HG03469 (cell line): ENCODE results near the gene TAF4.

Experiments used
- ATAC-seq: cut with Tn5 transposase; IDR thresholded peaks from one replicate; pipeline ENCODE4 v1.9.1; 2021; ENCODE audit warnings: mild to moderate bottlenecking, moderate library complexity, moderate number of reproducible peaks; ENCODE audit not compliant: unreplicated experiment

Gene TAF4

DNA sequence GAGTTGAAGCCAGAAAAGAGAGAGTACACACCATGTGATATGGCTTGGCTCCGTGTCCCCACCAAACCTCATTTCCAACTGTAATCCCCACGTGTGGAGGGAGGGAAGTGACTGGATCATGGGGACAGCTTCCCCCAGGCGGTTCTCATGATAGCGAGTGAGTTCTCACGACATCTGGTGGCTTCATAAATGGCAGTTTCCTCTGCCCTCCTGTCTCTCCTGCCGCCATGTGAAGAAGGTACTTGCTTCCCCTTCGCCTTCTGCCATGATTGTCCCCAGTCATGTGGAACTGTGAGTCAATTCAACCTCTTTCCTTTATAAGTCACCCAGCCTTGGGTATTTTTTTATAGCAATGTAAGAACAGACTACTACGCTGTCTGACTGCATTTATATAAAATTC is 40.3 kb downstream of the TAF4 start:
- ATAC-seq = no peak

DNA sequence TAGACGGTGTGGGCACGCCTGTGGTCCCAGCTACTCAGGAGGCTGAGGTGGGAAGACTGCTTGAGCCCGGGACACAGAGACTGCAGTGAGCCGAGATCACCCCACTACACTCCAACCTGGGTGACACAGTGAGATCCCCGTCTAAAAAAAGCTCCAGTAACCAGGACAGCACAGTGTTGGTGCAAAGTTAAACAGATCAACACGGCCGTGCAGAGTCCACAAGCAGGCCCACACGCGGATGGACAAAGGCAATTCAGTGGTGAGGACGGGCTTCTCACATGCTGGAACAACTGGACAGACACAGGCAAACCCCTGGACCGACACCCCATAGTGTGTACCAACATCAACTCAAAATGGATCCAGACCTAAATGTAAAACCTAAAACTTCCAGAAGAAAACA is 41.7 kb downstream of the TAF4 start:
- no peak for ATAC-seq

DNA sequence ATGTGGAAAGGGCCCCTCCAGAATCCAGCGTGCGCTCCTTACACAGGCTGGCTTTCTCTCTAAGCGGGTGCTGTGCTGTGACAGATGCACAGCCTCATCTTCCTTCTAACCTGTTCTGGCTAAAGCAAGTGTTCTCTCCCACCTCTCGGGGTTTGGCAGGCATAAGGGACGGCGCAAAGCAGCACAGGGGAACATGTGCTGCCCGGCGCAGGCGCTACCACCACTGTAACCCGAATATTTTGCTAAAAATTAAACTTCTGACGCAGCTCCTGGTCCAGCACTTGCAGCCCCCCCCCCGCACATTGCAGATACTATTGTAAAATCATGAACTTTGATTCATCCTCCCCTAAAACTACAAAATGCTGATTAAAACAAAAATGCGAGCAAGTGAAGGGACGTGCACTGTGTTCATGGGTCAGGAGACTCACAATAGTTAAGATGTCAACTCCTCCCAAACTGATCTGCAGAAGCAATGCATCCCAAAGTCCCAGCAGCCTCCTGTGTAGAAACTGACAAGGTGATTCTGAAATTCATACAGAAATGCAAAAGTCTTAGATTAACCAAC is 43.0 kb downstream of the TAF4 start:
- no peak for ATAC-seq

DNA sequence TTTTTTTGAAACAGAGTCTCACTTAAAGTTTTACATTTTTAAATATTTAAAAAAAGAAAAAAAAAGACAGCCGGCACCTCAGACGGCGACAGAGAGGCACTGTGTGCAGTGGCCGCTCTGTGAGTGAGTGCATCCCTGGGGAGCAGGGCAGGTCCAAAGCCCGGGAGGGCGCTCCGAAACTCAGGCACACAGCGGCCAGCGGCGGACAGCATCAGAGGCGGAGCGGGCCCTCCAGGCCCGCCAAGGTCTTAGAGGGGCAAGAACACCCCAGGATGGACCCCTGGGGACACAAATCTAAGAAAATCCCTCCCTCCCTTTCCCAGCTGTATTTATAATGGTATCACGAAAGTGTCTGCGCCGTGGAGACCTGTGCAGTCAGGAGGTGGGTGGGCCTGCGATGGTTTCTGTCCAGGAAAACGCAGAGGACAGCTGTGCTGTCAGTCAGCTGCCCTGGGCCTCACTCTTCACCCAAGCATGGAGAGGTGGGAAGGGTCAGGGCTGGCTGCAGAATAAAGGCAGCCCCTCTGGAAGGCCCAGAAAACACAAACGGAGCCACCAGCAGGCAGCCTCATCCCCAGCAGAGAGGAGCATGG is 43.8 kb downstream of the TAF4 start:
- no peak for ATAC-seq

DNA sequence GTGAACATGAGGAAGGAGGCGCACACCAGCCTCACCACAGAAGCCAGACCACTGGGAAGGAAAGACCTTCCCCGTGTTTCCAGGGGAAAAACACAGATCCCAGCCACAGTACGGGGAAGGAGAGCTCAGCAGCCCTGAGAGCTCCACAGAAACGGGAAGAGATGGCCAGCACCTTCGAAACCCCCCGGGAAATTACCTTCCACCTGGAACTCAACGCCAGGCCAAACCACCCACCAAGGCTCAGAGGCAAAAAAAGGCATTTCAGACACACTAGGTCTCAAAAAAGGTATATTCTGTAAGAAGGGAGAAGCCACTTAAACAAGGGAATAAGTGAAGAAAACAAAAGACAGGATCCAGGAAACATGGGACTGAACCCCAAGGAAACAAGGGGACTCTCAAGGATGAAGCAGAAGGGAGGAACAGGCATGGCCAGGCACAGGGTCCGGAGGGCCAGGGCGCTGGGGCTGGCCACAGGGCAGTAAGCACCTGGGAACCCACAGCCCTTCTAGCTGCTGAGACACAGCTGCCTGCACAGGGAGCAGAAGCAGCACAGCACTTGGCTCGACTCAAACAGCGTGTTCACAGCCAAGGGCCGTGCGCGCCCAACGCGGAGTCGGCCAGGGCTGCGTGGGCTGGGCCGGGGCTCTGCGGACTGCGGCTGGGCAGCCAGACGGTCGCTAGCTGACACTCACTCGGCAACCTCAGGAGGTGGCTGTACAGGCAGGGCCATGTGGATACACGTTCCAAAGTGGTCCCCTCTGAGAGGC is 44.6 kb downstream of the TAF4 start:
- ATAC-seq = no peak

DNA sequence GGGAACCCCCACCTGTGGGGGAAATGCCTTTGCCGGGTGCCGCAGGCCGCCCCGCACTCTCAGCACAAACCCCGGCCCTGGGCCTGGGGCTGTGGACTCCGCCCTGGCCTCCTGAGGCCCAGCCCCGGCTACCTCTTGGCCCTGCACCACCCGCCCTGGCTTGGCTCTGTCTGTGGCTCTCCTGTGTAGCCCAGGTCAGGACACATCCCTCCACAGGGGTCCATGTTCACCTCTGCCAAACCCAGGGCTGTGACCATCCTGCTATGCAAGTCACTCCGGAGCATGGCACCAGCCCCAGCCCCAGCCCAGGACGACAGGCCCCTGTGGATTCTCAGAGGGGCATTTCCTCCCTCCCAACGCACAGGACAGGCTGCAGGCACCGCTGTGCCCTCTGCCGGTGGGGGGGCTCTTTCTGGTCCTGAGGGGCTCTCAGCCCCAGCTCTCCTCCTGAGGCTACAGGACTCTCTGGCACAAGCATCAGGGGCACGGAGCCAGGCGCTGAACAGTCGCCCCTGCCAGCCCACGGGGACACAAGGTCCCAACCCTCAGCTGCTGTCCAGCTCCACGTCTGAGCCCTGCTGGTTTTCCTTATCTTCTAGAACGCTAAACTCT is 45.7 kb downstream of the TAF4 start:
- ATAC-seq = no peak

DNA sequence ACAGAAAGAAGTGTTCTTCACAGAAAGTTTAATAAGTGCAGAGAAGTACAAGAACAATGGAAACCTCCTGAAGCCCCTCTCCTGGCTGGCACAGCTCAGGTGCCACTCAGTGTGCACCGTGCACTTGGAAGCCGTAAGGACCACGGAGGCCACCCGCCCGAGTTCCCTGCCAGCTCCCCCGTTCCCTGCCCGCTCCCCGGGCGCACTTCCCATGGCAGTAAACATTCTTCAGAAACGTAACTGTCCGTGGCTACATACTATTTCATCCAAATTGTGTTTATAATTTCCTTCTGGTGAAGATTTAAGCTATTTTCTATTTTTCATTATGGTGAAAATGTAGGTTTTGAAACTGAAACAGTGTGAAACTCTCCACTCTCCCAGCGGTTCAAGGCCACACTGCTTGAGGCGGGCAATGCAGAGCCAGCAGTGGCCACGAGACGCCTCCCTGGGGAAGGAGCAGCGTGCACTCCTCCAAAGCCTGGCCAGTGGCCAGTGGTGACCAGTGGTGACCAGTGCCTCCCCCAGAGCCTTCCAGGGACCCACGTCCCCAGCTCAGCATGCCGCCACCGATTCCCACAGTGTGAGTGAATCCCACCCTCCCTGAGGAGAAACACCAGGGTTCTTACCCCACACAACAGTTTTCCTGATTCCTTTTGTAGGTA is 46.4 kb downstream of the TAF4 start:
- no peak for ATAC-seq

DNA sequence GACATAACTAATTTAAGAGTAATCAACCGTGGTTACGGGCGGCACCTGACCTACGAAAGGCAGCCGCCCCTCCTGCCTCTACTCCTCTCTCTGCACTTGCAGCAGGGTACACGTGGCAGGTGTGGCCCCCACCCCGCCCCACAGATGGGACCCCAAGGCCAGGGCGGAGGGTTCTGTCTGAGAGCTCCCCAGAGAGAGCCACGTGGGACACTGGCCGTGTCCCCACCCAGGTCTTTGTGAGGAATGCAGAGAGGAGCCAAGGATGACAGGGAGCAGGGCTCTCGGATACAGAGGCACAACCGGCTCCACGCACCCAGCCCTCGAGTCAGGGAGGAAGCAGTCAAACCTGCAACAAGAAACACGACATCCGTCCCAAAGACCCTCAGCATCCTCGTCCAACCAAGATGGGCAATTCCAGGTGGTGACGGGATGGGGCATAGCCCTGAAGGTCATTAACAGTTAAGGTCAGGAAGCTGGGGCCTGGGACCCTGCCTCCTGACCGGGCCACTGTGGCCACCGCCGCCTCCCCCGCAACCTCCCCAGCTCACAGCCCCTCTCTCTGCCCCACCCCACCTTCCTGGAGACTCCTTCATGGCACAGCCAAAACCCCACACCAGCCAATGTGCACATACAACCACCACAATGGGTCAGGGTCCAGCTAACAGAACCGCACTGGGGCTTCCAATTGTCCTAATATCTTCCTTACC is 47.1 kb downstream of the TAF4 start:
- ATAC-seq = no peak

DNA sequence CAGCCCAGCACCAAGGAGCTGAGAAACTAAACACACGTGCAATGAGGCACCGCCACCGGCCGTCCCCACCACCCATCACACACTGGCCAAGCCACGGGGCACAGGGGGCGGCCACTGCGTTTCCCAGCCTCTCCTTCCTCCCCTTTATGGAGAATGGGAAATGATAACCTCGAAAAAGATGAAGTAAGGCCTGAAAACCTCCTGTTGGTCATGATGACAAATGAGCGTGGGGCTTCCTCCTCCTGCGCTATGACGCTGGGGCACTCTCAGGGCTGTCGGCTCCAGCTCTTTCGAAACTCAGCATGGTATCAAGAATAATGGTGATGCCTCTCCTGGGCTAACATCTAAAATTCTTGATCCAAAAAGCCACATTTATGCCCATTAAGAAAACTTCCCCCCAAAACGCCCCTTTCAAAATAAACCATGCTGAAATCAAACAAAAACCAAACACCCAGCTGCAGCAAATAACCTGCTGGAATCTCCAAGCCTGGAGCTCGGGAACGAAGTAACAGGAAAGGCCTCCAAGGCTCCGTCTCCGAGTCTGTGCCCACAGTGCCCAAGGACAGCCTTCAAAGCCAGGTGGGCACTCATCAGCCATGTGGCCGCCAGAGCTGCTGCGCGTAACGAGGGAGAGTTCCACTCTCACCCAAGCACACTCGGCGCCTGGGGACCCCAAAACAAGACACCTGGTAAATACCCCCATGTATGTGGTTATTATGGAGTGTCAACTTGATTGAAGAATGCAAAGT is 50.0 kb downstream of the TAF4 start:
- no peak for ATAC-seq

DNA sequence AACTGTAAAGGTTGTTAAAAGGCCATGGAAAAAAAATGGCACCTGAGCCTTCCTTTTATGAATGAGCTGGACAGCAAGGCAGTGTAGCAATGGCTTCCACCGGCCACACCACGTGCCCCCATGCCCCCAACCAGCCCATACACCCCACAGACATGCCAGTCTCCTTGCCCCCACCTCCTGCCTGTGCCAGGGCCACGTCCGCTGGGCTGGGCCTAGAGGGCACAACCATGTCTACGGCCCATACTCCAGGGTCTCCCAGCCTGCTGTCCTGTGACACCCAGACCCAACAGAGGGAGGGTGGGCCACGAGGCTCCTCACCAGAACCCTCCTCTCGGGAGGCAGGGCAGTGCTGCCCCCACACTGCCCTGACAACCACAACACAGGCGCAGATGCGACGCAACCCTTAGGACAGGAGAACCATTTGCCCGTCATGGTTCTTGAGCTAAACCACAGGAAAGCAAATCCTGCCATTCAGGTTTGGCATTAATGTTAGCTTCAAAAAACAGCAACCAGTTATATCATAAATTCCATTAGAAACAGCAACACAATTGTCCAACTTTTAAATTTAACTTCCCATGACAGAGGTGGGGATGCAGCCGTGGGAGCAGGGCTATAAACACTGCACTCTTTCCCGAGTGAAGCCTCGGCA is 50.7 kb downstream of the TAF4 start:
- no peak for ATAC-seq

DNA sequence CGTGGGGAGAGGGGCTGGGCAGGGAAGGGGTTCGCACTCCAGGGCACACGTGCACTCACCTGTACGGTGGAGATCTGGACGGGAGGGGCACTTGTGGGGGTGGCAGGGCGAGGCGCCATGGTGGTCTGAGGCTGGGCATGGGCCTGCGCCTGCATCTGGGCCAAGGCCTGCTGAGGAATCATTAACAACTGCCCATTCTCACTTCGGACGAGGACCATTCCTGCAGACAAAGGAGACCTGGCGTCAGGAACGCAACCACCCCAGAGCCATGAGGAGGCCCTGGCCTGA is 51.2 kb downstream of the TAF4 start:
- no peak for ATAC-seq

DNA sequence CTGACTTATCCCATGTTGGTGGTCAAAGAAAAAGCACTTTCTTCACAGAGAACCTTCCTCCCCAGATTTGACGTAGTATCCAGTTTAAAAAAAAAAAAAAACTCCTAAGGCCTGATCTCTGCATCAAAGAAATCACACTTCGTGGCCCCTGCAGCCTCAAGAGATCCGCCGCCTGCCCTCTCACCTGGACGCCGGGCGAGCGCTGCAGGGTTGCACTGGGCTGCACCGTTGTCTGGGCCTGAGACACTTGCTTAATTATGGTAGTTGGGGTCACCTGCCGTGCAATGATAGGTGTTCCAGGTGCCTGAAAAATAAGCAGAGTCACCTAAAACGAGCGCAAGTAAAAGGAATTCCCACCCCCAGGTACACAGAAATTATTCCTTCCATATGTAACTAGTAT is 53.0 kb downstream of the TAF4 start:
- no peak for ATAC-seq

DNA sequence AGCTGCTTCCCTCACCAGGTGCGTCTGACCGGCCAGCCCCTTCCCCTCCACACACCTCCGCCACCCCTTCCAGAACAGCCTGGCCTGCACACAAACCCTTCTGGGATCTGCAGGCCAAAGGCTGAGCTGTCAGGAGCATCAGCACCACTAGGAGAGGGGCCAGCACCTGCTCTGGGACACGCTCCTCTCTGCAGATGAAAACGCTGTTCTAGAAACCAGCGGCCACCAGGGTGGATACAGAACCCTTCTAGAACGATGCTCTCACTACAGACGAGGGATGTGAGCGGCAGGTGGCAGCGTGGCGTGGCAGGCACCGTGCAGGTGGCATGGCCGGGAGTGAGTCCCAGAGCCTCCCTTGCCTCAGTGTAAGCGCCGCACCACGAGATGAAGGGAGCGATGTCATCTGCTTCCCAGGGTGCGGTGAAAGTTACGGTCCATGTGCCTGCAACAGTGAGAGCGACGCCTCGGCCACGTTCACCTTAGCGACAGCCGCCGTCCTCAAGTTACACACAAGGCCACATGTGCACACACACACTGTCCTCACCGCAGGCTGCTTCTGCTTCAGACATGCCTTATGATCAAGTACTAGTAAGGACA is 53.6 kb downstream of the TAF4 start:
- no peak for ATAC-seq

DNA sequence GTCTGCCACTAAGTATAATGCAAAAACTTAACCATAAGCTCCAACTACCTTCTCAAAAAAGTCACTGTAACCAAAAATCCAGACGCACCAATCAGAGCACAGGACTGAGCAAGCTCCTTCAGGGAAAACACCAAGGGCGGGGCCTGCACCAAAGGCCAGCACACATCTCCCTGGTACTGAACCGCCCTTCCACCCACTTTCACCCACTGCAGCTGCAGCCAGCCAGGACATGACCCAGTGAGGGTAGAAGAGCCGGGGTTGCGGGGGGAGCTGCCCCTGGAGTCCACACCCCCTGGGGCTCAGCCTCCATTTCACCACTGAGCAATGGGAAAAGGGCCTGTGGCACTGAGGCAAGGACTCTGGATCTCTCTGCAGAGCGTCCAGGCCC is 54.3 kb downstream of the TAF4 start:
- no peak for ATAC-seq

DNA sequence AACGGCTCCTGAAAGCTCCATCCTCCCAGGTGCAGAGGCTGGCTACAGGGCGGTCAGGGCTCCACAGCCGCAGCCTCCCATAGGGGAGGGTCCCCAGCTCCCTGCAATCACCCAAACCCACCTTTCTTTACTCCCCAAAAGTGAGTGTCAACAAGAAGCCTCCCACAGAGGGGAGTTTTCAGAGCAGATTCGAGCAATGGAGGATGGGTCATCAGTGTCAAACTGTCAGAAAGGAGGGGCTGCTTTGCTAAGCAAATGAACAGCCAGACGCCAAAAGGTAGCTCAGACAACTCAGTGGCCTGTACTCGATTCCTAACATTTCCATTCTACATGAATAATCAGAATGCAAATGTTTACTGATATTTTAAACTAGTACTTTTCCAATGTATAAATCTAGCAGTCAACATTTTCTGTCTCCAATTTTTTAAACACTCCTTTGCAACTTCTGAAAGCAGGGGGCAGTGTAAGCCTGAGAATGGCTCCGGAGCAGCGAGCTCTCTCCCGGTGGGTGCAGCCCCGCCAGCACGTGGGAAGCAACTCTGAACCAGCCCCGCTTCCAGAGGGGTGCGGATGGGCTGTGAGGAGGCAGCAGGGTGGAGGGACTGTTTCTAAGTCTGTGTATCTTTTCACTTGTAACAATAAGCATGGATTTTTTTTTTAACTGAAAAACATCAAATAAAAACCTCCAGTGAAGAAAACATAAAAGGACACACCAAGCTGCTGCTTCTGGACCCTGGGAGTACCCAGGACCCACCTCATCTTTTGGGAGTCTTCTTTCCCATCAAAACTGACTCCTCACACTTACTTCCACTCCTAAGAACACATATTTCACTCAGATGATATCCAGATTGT is 54.9 kb downstream of the TAF4 start:
- no peak for ATAC-seq

DNA sequence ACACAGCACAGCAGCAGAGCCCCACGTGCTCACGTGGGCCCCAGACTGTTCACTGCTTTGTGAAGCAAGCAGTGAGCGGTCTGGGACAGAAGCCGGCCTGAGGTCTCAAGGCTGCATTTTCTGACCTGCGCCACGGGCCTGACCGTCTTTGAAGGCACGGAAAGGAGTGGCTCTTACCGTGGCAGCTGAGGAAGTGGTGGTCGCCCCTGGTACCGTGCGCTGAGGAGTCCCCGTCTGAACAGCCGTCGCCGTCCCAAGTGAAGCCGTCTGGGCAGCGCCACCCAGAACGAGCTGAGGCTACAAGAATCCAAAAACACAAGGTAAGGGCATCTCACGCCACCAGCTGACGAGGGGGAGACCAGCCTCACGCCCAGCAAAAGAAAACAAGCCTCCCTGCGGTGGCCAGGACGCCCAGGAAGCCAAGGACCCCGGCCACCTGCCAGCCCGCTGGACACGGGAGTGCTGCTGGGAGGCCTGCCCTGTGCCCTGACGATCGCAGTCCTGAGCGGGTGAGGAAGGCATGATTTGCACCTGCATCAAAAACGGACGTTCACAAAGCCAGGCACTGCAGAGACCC is 55.7 kb downstream of the TAF4 start:
- no peak for ATAC-seq

DNA sequence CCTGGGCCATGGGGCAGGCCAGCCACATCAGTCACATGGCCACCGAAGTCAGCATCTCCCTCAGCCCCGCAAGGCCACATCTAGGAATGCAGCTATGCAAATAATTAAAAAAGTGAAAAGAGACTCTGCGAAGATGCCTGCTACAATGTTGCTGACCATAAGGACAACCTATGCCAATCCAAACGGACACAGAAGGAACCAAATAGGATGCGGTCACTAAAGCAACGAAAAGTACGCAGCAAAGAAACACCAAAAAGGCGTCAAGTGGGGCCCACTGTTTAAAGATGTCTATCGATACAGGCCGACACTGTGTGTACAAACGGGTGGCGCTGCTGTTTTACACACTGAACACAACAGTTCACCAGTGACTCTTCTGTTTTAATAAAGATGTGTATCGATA is 56.4 kb downstream of the TAF4 start:
- ATAC-seq = no peak

DNA sequence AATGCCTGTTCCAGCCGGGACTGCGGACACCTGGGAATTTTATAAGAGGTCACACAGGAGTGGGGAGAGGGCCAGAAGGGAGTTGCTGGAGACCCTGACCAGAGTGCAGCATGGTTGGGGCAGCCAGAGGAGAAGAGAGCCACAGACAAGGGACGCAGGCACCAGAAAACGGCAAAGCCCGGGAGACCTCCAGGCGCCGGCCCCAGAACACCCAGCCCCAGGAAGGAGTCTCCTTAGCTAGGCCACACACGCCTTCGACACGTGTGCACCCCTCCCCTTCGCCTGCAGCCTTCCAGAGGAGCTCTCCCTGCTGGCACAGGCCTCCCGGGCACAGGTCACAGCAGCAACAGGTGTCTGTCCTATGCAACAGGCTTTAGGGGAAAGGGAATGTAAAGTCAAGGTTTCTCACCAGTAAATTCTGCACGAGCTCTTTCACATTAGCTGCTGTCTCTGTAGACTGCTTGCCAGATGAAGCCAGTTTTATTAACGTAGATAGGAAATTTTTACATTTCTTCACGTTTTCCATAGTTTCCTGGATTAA is 57.0 kb downstream of the TAF4 start:
- ATAC-seq = no peak
